Fibroblast of the conjunctiva (primary cell): ENCODE measurements around the gene KCNQ1.

ENCODE experiments used
- DNase-seq: peaks from one replicate; pipeline ENCODE4 v3.0.0-alpha.2; 2010; ENCODE audit warnings: low read depth

KCNQ1 gene

DNA sequence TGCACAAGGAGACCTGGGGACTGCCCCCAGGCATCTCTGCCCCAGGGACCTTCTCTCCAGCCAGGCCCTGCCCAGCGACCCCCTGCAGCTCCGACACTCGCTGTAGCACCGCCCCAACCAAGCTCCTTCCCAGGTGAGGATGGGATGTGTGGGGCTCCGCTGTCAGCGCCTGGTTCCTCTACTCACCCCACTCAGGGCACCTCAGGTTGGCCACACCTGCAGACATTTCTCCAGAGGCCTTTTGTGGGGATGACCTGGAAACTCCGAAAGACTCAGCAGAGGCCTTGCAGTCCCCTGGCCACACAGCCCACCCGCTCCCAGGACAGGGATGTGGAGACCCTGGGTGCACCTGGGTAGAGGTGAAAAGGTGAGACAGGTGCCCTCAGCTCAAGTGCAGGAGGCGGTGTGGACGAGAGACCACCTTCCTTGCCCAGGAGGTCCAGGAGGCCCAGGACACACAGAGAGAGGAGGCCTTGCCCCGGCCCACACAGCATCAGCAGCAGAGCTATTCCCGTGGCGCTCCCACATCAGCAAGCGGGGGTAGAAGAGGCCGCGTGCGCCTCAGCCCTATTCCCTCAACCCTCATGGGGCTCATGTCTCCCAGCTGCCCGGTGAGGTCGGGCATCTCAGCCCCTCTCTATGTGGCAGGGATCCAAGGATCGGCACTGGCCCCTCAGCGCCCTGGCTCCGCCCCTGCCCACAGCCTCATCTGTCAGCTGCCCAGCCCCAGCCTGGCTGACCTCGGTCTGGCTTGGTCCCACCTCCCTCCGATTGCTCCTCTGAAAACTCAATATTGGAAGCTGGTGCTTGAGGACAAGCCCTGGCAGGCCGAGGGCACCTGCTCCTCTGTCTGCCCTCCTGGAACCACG lies 21.4 kb upstream of the KCNQ1 start:
- DNase-seq = no peak

GRCh38 chr11:2424811-2425495 lies 19.9 kb upstream of the KCNQ1 start:
- no peak for DNase-seq

GRCh38 chr11:2425506-2425905 lies 19.3 kb upstream of the KCNQ1 start:
- DNase-seq = no peak

DNA sequence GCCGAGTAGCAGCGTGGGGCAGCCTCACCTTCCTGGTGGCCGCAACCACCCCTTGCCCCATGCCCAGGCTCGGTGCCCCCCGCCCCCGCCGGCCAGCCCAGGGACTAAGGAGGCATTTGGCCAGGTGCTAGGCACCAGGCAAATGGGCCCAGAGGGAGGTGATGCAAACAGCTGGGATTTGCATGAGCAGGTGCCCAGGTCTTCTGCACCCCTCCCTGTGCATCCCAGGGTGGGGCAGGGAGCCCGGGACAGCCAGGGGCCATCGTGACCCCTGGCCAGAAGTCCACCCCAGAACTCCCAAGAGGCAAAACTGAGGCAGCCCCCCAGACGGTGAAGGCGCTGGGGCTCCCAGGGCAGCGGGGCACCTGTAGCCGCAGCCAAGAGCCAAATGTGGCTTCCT lies 18.6 kb upstream of the KCNQ1 start:
- no peak for DNase-seq

GRCh38 chr11:2426826-2427521 lies 17.8 kb upstream of the KCNQ1 start:
- DNase-seq = no peak

DNA sequence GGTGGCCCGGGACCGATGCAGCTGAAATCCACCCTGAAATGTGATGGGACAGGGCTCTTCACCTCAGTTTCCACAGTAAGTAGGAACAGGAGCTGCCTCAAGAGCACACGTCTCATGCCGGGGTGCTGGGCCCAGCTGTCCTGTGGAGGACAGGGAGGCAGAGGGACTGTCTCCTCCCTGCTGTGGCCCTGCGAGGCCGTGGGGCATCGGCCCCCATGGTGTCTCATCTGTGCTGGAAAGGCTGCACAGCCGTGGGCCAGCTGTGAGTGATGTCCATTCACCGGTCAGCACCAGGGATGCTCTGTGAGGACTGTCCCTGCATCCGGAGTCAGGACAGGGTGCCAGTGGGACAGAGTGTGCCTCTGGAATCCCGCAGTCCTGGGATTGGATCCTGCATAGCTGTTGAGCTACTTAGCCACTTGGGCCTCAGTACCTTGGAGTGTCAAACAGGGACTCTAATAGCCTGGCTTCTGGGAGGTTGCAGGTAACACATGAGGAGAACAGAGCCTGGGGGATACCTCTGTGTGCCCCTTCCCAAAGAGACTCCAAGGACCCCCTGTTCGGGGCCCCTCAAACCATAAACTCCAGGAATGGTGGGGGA lies 17.0 kb upstream of the KCNQ1 start:
- no peak for DNase-seq

DNA sequence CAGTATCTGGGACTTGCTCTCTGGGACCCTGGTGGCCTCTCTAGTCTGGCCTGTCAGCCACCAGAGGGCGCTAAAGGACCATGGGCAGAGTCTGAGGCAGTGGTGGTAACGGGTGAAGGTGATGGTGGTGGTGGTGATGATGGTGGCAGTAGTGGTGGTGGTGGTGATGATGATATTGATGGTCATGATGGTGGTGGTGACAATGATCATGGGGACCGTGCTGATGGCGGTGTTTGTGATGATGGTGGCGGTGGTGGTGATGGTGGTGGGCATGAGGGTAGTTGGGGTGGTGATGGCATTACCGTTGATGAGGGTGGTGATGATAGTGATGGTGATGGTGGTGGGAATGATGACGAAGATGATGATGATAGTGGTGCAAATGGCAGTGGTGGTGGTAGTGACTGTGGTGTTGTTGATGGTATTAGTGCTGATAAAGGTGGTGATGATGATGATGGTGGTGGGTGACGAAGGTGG lies 16.4 kb upstream of the KCNQ1 start:
- peak; percentile 4 for DNase-seq

DNA sequence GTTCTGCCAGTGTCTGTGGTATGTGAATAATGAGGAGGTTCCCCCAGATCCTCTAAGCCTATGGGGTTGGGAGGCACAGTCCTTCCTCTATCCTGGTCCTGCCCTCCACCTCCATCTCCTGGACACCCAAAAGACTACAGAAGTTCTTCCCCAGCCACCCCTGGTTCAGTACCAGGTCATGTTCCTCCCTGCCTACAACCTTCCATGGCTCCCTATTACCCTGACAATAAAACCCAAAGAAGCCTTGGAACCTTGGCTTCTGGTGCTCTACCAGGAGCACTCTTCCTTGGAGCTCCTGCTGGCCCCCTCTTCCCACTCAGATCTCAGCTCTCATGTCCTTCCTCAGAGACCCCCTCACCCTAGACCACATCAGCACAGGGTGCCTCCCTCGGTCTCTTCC lies 13.4 kb upstream of the KCNQ1 start:
- no peak for DNase-seq

DNA sequence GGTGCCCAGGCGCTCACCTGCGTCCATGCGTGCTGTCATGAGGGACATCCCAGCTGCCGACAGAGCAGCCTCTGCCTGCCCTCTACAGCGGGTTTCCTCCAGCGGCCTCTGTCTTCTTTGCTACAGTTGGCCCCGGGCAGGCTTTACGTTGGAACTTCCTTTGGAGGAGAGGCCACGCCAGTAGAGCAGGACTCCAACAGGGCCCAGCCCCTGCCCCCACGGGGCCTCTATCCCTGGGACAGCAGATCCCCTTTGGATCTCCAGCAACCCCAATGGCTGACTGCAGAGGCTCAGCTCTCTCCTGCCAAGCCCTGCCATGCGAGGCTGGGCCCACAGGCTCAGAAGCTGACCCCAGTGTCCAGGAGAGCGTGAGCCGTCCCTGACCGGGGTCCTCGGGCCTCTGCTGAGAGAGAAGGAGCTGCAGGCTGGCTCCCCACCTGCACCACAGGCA lies 12.6 kb upstream of the KCNQ1 start:
- no peak for DNase-seq

GRCh38 chr11:2432628-2433071 lies 12.2 kb upstream of the KCNQ1 start:
- DNase-seq = no peak

GRCh38 chr11:2433106-2433925 lies 11.5 kb upstream of the KCNQ1 start:
- no peak for DNase-seq

DNA sequence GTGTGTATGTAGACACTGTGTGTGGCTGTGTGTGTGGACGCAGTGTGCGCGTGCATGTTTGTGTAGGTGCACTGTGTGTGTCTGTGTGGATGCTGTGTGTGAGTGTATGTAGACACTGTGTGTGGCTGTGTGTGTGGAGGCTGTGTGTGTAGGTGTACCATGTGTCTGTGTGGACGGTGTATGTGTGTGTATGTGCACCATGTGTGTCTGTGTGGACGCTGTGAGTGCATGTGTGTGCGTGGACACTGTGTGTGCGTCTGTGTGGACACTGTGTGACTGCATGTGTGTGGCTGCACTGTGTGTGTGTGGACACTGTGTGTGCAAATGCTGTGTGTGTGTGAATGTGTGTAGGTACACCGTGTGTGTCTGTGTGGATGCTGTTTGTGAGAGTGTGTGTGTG lies 10.8 kb upstream of the KCNQ1 start:
- DNase-seq = no peak

DNA sequence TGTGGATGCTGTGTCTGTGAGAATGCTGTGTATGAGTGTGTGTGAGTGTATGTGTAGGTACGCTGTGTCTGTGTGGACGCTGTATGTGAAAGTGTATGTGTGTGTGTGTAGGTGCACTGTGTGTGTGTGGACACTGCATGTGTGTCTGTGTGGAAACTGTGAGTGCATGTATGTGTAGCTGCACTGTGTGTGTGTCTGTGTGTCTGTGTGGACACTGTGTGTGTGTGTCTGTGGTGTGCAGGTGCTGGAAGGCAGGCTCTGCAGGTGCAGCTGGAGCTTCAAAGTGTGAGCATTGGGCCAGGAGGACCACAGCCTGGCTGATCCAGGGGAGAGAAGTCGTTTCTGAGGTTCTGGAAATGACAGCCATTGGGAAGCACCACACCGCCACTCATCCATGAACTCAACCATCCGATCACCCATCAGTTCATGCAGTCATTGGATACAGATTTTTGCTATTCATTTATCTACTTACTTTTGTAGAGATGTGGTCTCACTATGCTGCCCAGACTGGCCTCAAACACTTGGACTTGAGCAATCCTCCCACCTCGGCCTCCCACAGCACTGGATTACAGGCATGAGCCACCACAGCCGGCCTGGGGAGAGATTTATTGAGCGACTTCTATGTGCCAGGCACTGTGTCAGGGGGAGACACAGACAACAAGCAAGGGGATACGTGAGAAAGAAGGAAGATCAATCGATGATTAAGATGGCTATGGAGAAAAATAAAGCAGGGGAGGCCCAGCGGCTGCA lies 10.1 kb upstream of the KCNQ1 start:
- no peak for DNase-seq

DNA sequence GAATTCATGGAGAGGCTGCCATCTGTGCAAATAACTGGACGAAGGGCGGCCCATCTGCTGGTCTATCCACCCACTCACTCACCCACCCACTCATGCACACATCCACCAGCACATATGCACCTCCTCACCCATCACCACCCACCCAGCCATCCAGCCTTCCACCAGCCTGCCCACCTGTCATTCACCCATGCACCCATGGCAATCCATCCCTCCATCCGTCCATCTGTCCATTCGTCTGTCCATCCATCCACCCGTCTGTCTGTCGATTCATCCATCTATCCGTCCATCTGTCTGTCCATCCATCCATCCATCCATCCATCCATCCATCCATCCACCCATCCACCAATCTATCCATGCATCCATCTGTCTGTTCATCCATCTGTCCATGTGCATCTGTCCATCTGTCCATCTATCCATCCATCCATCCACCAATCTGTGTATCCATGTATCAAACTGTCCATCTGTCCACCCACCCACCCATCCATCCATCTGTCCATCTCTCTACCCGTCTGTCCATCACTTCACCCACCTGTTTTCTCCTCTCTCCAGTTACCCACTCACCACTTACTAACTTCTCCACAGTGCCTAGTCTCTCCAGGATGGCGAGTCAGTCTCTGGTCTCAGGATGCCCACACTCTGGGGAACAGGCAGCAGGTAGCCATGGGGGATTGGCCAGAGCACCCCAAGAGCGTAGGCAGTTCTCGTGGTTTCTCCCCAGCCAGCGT lies 9.4 kb upstream of the KCNQ1 start:
- DNase-seq = no peak

GRCh38 chr11:2436013-2436520 lies 8.7 kb upstream of the KCNQ1 start:
- no peak for DNase-seq

GRCh38 chr11:2436521-2437031 lies 8.2 kb upstream of the KCNQ1 start:
- DNase-seq = no peak

GRCh38 chr11:2437516-2437915 lies 7.3 kb upstream of the KCNQ1 start:
- no peak for DNase-seq

DNA sequence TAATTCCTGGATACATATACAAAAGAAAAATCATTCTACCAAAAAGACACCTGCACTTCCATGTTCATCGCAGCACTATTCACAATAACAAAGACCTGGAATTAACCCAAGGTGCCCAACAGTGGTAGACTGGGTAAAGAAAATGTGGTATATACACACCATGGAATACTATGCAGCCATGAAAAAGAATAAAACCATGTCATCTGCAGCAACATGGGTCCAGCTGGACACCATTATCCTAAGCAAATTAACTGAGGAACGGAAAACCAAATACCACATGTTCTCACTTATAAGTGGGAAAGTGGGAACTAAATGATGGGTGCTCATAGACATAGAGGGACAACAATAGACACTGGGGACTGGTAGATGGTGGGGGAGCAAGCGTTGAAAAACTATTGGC lies 5.0 kb upstream of the KCNQ1 start:
- DNase-seq = no peak

DNA sequence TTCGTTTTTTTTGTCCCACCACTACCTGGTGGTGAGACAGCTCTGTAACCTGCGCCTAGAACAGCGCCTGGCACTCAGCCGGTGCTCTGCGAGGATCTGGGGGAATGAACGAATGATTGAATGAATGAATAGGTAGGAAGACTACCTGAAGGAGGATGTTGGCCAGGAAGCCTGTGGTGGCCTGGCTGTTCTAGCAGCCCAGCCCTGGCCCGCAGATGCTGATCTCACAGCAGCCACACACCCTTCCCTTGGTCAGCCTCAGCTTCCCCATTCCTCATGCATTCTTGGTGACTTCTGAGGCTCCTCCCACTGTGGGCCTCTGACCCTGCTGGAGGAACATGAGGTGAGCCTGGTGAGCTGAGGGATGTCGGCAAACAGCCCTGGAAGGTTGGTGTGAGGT lies 4.2 kb upstream of the KCNQ1 start:
- DNase-seq = no peak

DNA sequence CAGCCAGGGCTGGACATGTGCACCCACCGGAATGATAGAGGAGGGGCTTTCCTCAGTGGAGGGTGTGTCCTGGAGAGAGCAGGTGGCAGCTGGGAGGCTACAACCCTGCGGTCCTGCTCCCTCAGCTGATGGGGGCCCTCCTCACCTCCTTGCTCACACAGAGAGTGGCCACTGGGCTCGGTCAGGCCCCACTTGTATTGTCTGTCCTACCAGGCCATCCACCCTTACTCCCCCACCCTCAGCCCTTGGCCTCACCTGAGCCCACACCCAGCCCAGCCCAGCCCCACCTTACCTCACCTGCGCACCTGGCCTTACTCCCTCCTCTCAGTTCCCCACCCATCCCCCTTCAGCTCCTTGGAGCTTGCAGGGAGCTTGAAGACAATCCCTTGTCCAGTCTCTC lies 3.6 kb upstream of the KCNQ1 start:
- no peak for DNase-seq
